Measurements from ENCODE around the gene SCD5.
"Not testable (repeated sequence)": the region's sequence is repeated elsewhere in the genome, so short reads cannot be mapped to it uniquely, and the experiment has no call there.

SCD5 gene

GRCh38 chr4:82798168-82799005 lies at the start of gene SCD5:
Gene SCD5, minus strand, starts transcription at chr4:82798796. Its CDS starts 259 bp downstream, at chr4:82798537.
- peak; percentile 68 to 80 for DNase-seq

- peak in 1 of 2 donors; percentile 8 for DNase-seq
Measured at GRCh38 chr4:82842593-82842992, 44.0 kb upstream of the SCD5 start.

- DNase-seq, result no peak
Measured at GRCh38 chr4:82839624-82840023, 41.0 kb upstream of the SCD5 start.

GRCh38 chr4:82833696-82834313 lies 35.2 kb upstream of the SCD5 start:
- no peak for DNase-seq

- DNase-seq, result not testable (repeated sequence)
Measured at GRCh38 chr4:82833060-82833459, 34.5 kb upstream of the SCD5 start.

GRCh38 chr4:82825425-82825824 lies 26.8 kb upstream of the SCD5 start:
- no peak for DNase-seq

- DNase-seq, result no peak
Measured at GRCh38 chr4:82823062-82823461, 24.5 kb upstream of the SCD5 start.

GRCh38 chr4:82820689-82821088 lies 22.1 kb upstream of the SCD5 start:
- DNase-seq, result no peak

GRCh38 chr4:82818664-82819662 lies 20.4 kb upstream of the SCD5 start:
- no peak for DNase-seq

- DNase-seq, result not testable (repeated sequence)
Measured at GRCh38 chr4:82816874-82817273, 18.3 kb upstream of the SCD5 start.

GRCh38 chr4:82814034-82814433 lies 15.4 kb upstream of the SCD5 start:
- no peak for DNase-seq

GRCh38 chr4:82811838-82812341 lies 13.3 kb upstream of the SCD5 start:
- no peak for DNase-seq

- no peak for DNase-seq
Measured at GRCh38 chr4:82811392-82811791, 12.8 kb upstream of the SCD5 start.

- no peak for DNase-seq
Measured at GRCh38 chr4:82810176-82810575, 11.6 kb upstream of the SCD5 start.

- DNase-seq, result no peak
Measured at GRCh38 chr4:82809619-82810018, 11.0 kb upstream of the SCD5 start.

- no peak for DNase-seq
Measured at GRCh38 chr4:82803746-82804145, 5.2 kb upstream of the SCD5 start.

- DNase-seq, result no peak
Measured at GRCh38 chr4:82802911-82803310, 4.3 kb upstream of the SCD5 start.

- DNase-seq, result no peak
Measured at GRCh38 chr4:82801910-82802521, 3.4 kb upstream of the SCD5 start.

GRCh38 chr4:82799006-82799881 lies 648 bp upstream of the SCD5 start:
- DNase-seq, result no peak

GRCh38 chr4:82797405-82798111 lies 1.0 kb downstream of the SCD5 start:
- no peak for DNase-seq

- no peak for DNase-seq
Measured at GRCh38 chr4:82797040-82797404, 1.6 kb downstream of the SCD5 start.
